ENCODE results near the gene EEIG2.

The EEIG2 gene

DNA sequence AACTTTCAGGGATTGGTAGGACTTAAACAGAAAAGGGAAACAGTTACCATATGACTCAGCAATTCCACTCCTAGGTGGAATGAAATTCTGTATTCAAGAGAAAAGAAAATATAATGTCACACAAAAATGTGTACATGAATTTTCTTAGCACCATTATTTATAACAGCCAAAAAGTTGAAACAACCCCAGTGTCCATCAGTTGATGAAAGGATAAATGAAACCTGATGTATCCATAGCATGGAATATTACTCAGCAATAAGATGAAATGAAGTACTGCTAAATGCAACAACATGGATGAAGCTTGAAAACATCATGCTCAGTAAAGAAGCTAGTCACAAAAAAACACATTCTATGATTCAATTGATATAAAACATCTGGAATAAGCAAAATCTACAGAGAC lies 15.5 kb downstream of the EEIG2 start:
- Histone ChIP-seq H3K27ac (ENCODE audit: low read length) (no peak overlapping the region), H3K4me1 (ENCODE audit: insufficient read depth, low read length) (peaks cover 2% of the 10 kb centered on the region), H3K27me3 (ENCODE audit: insufficient read depth, low read length, poor library complexity) (no peaks in the 10 kb centered on the region), H3K4me3 (ENCODE audit: low read depth in 1 of 2, low read length in 2 of 2) (no peak overlapping the region), H3K79me2 (ENCODE audit: insufficient read depth, low read length) (peaks cover 13% of the 10 kb centered on the region), H4K20me1 (ENCODE audit: insufficient read depth, low read length) (peaks cover 8% of the 10 kb centered on the region), H3K9ac (ENCODE audit: low read depth, low read length) (no peak overlapping the region), H3K4me2 (ENCODE audit: insufficient read depth, low read length) (no peak overlapping the region), H3K36me3 (ENCODE audit: insufficient read depth, low read length) (no peaks in the 10 kb centered on the region), H3K9me3 (ENCODE audit: insufficient read depth, low read length, severe bottlenecking) (peaks cover 7% of the 10 kb centered on the region), H2AFZ (ENCODE audit: low read depth, low read length) (no peak overlapping the region)
- DNase-seq = no peak
- no peak for TF ChIP-seq EZH2 (IDR thresholded peaks at IDR 0.05; ENCODE audit: borderline replicate concordance, low read depth, low read length, severe bottlenecking)
- TF ChIP-seq, protein P1, sequence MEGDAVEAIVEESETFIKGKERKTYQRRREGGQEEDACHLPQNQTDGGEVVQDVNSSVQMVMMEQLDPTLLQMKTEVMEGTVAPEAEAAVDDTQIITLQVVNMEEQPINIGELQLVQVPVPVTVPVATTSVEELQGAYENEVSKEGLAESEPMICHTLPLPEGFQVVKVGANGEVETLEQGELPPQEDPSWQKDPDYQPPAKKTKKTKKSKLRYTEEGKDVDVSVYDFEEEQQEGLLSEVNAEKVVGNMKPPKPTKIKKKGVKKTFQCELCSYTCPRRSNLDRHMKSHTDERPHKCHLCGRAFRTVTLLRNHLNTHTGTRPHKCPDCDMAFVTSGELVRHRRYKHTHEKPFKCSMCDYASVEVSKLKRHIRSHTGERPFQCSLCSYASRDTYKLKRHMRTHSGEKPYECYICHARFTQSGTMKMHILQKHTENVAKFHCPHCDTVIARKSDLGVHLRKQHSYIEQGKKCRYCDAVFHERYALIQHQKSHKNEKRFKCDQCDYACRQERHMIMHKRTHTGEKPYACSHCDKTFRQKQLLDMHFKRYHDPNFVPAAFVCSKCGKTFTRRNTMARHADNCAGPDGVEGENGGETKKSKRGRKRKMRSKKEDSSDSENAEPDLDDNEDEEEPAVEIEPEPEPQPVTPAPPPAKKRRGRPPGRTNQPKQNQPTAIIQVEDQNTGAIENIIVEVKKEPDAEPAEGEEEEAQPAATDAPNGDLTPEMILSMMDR (IDR thresholded peaks at IDR 0.05; ENCODE audit: borderline replicate concordance, extremely low read depth, low read length, poor library complexity, severe bottlenecking) = no peak
- ATAC-seq (ENCODE audit: insufficient read depth, low read depth) = no peak

DNA sequence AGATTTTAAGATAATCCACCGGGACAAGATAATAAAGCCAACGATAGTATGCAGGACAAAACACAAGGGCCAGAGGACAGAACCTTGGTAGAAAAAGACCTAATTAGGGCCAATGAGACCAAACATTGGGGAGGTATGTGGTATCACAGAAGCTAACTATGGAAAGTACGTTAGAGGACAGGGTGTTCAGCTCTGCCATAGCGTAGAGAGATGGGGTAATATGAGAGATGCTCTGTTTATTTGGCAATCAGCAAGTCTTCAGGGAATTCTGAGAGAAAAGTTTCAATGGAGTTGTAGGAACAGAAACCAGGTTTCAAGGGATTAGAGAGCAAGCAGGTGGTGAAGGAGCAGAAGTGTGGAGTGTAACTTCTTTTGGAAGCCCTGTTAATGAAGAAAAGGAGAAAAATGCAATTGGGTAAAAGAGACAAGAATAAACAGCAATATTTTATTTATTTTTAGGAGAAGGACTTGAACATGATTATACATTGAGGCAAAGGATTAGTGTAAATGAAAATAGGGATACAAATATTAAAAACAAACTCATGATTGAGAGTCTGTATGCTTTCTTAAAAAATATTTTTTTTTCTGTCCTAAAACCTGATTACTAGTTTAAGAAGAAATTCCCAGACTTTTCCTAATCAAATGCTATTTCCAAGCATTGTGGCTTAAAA lies 24.0 kb downstream of the EEIG2 start:
- Histone ChIP-seq H3K27me3 (ENCODE audit: insufficient read depth, low read length, poor library complexity) (no peaks in the 10 kb centered on the region), H3K9ac (ENCODE audit: low read depth, low read length) (no peak overlapping the region), H3K79me2 (ENCODE audit: insufficient read depth, low read length) (peaks cover 7% of the 10 kb centered on the region), H3K36me3 (ENCODE audit: insufficient read depth, low read length) (no peaks in the 10 kb centered on the region), H4K20me1 (ENCODE audit: insufficient read depth, low read length) (no peaks in the 10 kb centered on the region), H2AFZ (ENCODE audit: low read depth, low read length) (no peak overlapping the region), H3K4me3 (ENCODE audit: low read depth in 1 of 2, low read length in 2 of 2) (no peak overlapping the region), H3K9me3 (ENCODE audit: insufficient read depth, low read length, severe bottlenecking) (peaks cover 13% of the 10 kb centered on the region), H3K27ac (ENCODE audit: low read length) (no peak overlapping the region), H3K4me1 (ENCODE audit: insufficient read depth, low read length) (no peaks in the 10 kb centered on the region), H3K4me2 (ENCODE audit: insufficient read depth, low read length) (no peak overlapping the region)
- DNase-seq = no peak
- no peak for ATAC-seq (ENCODE audit: insufficient read depth, low read depth)
- TF ChIP-seq EZH2 (IDR thresholded peaks at IDR 0.05; ENCODE audit: borderline replicate concordance, low read depth, low read length, severe bottlenecking) = no peak
- TF ChIP-seq, protein P1 (IDR thresholded peaks at IDR 0.05; ENCODE audit: borderline replicate concordance, extremely low read depth, low read length, poor library complexity, severe bottlenecking) = no peak

- H3K36me3 ChIP-seq (ENCODE audit: insufficient read depth, low read length) = no peaks in the 10 kb centered on the region
- H3K9ac ChIP-seq (ENCODE audit: low read depth, low read length) = no peak overlapping the region
- no peak overlapping the region for H3K27ac ChIP-seq (ENCODE audit: low read length)
- peaks cover 13% of the 10 kb centered on the region for H3K79me2 ChIP-seq (ENCODE audit: insufficient read depth, low read length)
- no peak for DNase-seq
- no peaks in the 10 kb centered on the region for H3K27me3 ChIP-seq (ENCODE audit: insufficient read depth, low read length, poor library complexity)
- no peak overlapping the region for H3K4me3 ChIP-seq (ENCODE audit: low read depth in 1 of 2, low read length in 2 of 2)
- no peak overlapping the region for H2AFZ ChIP-seq (ENCODE audit: low read depth, low read length)
- no peak for TF ChIP-seq EZH2 (IDR thresholded peaks at IDR 0.05; ENCODE audit: borderline replicate concordance, low read depth, low read length, severe bottlenecking)
- TF ChIP-seq, protein P1 (IDR thresholded peaks at IDR 0.05; ENCODE audit: borderline replicate concordance, extremely low read depth, low read length, poor library complexity, severe bottlenecking) = no peak
- H3K4me2 ChIP-seq (ENCODE audit: insufficient read depth, low read length) = no peak overlapping the region
- H3K9me3 ChIP-seq (ENCODE audit: insufficient read depth, low read length, severe bottlenecking) = peaks cover 13% of the 10 kb centered on the region
- no peaks in the 10 kb centered on the region; the same call in 1 of the 2 replicates for H4K20me1 ChIP-seq (ENCODE audit: insufficient read depth, low read length)
- ATAC-seq (ENCODE audit: insufficient read depth, low read depth) = no peak
- H3K4me1 ChIP-seq (ENCODE audit: insufficient read depth, low read length) = no peaks in the 10 kb centered on the region
Measured at GRCh38 chr1:108584428-108584856, 24.5 kb downstream of the EEIG2 start.

Measured in DND-41 (cell line).